SK-N-SH treated with all-trans-retinoic acid at 6 μM for 48 hours (cell line): ENCODE data around the gene TRAPPC10.

Experiments used
- ARNTL ChIP-seq: fragments of 450-650 bp; formaldehyde crosslinking; IDR thresholded peaks from 2 replicates; pipeline ENCODE4 v1.5.0; 2020; ENCODE audit warnings: low read depth, mild to moderate bottlenecking, moderate library complexity, borderline replicate concordance
- ISL1 ChIP-seq: fragments of 250-450 bp; sonication (Bioruptor Pico); IDR thresholded peaks from 2 replicates; pipeline ENCODE4 v2.1.2; 2022; ENCODE audit warnings: mild to moderate bottlenecking, moderate library complexity
- POU6F1 ChIP-seq: fragments of 250-450 bp; sonication (Bioruptor Pico); IDR thresholded peaks from 2 replicates; pipeline ENCODE4 v1.8.0; 2021; ENCODE audit warnings: low read depth, mild to moderate bottlenecking, moderate library complexity, borderline replicate concordance
- ZFP3 ChIP-seq: fragments of 250-450 bp; sonication (Bioruptor Pico); IDR thresholded peaks from 2 replicates; pipeline ENCODE4 v1.5.0; 2020; ENCODE audit warnings: mild to moderate bottlenecking, moderate library complexity
- TF ChIP-seq, protein P1 (sequence below): fragments of 250-450 bp; sonication (Bioruptor Pico); IDR thresholded peaks from 2 replicates; pipeline ENCODE4 v1.5.0; 2020; ENCODE audit warnings: mild to moderate bottlenecking, moderate library complexity

DNA sequence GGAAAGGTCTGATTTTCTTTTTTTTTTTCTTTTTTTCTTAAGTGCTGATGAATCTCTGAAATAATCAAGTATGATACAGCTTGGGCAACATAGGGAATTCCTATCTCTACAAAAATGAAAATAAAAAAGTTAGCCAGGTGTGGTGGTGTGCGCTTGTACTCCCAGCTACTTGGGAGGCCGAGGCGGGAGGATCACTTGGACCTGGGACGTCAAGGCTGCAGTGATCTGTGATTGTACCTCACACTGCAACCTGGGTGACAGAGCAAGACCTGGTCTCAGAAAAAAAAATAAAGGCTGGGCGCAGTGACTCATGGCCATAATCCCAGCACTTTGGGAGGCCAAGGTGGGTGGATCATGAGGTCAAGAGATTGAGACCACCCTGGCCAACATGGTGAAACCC, 6.0 kb downstream of the TRAPPC10 start:
- TF ChIP-seq, protein P1, sequence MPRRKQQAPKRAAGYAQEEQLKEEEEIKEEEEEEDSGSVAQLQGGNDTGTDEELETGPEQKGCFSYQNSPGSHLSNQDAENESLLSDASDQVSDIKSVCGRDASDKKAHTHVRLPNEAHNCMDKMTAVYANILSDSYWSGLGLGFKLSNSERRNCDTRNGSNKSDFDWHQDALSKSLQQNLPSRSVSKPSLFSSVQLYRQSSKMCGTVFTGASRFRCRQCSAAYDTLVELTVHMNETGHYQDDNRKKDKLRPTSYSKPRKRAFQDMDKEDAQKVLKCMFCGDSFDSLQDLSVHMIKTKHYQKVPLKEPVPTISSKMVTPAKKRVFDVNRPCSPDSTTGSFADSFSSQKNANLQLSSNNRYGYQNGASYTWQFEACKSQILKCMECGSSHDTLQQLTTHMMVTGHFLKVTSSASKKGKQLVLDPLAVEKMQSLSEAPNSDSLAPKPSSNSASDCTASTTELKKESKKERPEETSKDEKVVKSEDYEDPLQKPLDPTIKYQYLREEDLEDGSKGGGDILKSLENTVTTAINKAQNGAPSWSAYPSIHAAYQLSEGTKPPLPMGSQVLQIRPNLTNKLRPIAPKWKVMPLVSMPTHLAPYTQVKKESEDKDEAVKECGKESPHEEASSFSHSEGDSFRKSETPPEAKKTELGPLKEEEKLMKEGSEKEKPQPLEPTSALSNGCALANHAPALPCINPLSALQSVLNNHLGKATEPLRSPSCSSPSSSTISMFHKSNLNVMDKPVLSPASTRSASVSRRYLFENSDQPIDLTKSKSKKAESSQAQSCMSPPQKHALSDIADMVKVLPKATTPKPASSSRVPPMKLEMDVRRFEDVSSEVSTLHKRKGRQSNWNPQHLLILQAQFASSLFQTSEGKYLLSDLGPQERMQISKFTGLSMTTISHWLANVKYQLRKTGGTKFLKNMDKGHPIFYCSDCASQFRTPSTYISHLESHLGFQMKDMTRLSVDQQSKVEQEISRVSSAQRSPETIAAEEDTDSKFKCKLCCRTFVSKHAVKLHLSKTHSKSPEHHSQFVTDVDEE (CRISPR knock-in tag) = no peak
- TF ChIP-seq ZFP3 (CRISPR knock-in tag) (no peak), ARNTL (CRISPR knock-in tag) (no peak), ISL1 (CRISPR knock-in tag) (no peak), POU6F1 (CRISPR knock-in tag) (no peak)
